SK-N-SH (cell line): Measurements from ENCODE around the gene FRS2.

ENCODE experiments used
- IRF3 ChIP-seq: fragments of 150-350 bp; IDR thresholded peaks from 2 replicates; pipeline ENCODE4 v1.6.1; 2016; ENCODE audit warnings: mild to moderate bottlenecking, low read depth, low read length
- NFIC ChIP-seq: IDR thresholded peaks from 2 replicates; pipeline ENCODE4 v1.4.0; 2012; ENCODE audit warnings: borderline replicate concordance

- TF ChIP-seq NFIC (no peak), IRF3 (no peak)
Measured at GRCh38 chr12:69437073-69437472, 33.1 kb upstream of the FRS2 start.
